HG02642 (cell line): Measurements from ENCODE around the gene CCNG2.

ENCODE experiments used
- ATAC-seq: cut with Tn5 transposase; IDR thresholded peaks from one replicate; pipeline ENCODE4 v1.9.1; 2021; ENCODE audit warnings: mild to moderate bottlenecking; ENCODE audit not compliant: unreplicated experiment, poor library complexity

Gene CCNG2

GRCh38 chr4:77199701-77200100, 42.7 kb downstream of the CCNG2 start:
- no peak for ATAC-seq

GRCh38 chr4:77201343-77201742, 44.3 kb downstream of the CCNG2 start:
- ATAC-seq = no peak

- ATAC-seq = no peak
Observed at GRCh38 chr4:77201857-77202256, 44.9 kb downstream of the CCNG2 start.

- ATAC-seq = no peak
Observed at GRCh38 chr4:77202491-77202890, 45.5 kb downstream of the CCNG2 start.

GRCh38 chr4:77203380-77204197, 46.6 kb downstream of the CCNG2 start:
- ATAC-seq = peak; percentile 77

GRCh38 chr4:77204621-77205020, 47.6 kb downstream of the CCNG2 start:
- ATAC-seq = no peak

- ATAC-seq = no peak
Observed at GRCh38 chr4:77209012-77209411, 52.0 kb downstream of the CCNG2 start.

GRCh38 chr4:77209936-77210335, 52.9 kb downstream of the CCNG2 start:
- ATAC-seq = no peak

- no peak for ATAC-seq
Observed at GRCh38 chr4:77215107-77215506, 58.1 kb downstream of the CCNG2 start.

GRCh38 chr4:77217526-77217925, 60.5 kb downstream of the CCNG2 start:
- ATAC-seq = no peak

- ATAC-seq = no peak
Observed at GRCh38 chr4:77219266-77219665, 62.3 kb downstream of the CCNG2 start.
